Ecto neural progenitor cell (in vitro differentiated cells): Measurements from ENCODE around the gene LRCH1.

Source experiments
- DNase-seq: peaks from one replicate; pipeline ENCODE4 v3.0.0-alpha.2; 2018; ENCODE audit warnings: low spot score

The LRCH1 gene

DNA sequence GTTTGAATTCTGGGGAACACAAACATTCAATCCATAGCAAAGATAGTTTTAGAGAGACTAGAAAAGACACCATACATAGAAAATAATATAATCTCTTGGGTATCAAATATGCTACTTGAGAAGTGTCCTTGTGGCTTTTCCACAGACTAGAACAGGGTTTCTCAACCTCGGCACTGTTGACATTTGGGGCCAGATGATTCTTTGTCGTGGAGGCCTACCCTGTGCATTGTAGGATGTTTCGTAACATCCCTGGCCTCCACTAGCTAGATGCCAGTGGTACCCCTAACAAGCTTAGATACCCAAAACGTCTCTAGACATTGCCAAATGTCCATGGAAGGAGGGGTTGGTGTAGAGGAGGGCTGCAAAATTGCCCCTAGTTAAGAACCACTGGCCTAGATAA is 246.2 kb downstream of the LRCH1 start:
- no peak for DNase-seq

DNA sequence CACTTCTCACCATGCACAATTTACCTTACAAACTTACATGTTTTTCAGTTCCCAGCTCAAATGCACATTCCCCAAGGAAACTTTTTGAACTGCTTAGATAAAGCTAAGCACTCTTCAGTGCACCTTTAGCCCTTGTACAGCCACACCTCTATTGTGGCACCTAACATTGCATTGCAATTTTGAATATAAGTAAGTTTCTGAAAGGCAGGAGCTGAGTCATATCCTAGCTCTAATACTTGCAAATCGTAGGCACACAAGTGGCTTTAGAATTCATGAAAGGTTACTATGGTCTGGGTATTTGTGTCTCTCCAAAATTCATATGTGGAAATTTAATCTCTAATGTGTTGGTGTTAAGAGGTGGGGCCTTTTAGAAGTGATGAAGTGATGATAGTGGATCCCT is 248.9 kb downstream of the LRCH1 start:
- DNase-seq, result no peak
